ENCODE measurements around the gene XYLT1. TPM values are rescaled to one million over a fixed set of nuclear protein-coding genes. Genes with fewer than 3 reads are reported as not detected.

The XYLT1 gene
- total and polyA plus RNA-seq, 9 of the 15 experiments (the other 6 are each of a cell fraction or from before 2014, with no cell fraction given) = 0.03 to 0.09 (median 0.08) TPM; not detected in 6

DNA sequence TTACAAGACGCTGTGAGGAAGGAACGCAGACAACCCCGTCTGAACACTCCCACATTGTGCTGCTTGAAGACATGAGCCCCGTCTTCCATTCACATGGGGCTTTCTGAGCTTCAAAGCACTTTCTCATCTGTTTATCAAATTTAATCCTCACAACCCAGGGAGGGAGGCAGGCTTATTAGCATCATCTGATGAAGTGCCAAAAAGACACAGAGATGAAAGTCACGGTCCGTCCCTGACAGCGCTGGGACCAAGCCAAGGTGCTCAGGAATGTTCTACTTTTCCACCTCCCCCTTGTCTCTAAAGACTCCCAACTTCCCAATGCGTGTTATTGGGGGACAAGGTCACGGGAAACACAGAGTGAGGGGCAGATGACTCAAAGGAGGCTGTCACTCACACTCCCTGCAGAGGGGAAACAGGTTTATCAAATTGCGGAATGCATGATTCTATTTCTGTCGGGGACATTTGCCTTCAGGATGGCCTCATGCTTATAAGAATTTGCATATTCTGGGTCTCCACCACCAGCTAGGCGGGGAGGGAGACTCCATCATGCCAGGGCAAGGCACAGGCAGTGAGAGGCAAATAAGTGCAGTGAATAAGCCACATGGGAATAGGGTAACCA, 10.7 kb downstream of the XYLT1 start (continued):
- TF ChIP-seq, protein P1, sequence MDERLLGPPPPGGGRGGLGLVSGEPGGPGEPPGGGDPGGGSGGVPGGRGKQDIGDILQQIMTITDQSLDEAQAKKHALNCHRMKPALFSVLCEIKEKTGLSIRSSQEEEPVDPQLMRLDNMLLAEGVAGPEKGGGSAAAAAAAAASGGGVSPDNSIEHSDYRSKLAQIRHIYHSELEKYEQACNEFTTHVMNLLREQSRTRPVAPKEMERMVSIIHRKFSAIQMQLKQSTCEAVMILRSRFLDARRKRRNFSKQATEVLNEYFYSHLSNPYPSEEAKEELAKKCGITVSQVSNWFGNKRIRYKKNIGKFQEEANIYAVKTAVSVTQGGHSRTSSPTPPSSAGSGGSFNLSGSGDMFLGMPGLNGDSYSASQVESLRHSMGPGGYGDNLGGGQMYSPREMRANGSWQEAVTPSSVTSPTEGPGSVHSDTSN (CRISPR knock-in tag; IDR thresholded peaks at IDR 0.05; ENCODE audit: low read depth) = no peak
- TF ChIP-seq, protein P1 (tag; conservative IDR thresholded peaks at IDR 0.05; ENCODE audit: low read depth) = no peak
- TF ChIP-seq, protein P2, sequence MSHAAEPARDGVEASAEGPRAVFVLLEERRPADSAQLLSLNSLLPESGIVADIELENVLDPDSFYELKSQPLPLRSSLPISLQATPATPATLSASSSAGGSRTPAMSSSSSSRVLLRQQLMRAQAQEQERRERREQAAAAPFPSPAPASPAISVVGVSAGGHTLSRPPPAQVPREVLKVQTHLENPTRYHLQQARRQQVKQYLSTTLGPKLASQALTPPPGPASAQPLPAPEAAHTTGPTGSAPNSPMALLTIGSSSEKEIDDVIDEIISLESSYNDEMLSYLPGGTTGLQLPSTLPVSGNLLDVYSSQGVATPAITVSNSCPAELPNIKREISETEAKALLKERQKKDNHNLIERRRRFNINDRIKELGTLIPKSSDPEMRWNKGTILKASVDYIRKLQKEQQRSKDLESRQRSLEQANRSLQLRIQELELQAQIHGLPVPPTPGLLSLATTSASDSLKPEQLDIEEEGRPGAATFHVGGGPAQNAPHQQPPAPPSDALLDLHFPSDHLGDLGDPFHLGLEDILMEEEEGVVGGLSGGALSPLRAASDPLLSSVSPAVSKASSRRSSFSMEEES (CRISPR knock-in tag; IDR thresholded peaks at IDR 0.05) = no peak
- TF ChIP-seq ZNF444 (CRISPR knock-in tag; IDR thresholded peaks at IDR 0.05) (no peak), SP1 (CRISPR knock-in tag; IDR thresholded peaks at IDR 0.05) (no peak)

DNA sequence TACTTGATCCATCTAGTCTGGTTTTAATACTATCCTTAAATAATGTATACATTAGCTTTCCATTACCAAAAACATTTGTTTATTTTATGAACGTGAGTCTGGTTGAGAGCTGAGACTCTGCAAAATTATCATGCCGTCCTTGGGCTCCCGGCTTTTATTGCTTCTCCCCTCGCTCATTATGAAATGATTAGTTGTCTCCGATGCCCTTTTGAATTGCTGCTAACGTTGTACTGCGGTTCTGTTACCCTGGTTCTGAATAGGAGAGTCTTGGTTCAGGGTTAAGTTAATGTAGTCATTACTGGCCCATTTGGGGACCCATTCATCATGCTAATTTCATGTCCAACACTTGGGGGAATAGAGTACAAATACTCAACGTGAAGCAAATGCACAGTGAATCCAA, 12.8 kb downstream of the XYLT1 start:
- CTCF ChIA-PET (ENCODE audit: low intra/inter-chr PET ratio) = no interaction called here
- no peaks in the 10 kb centered on the region for H3K79me2 ChIP-seq (ENCODE audit: control insufficient read depth, insufficient read depth, low read length)
- H4K20me1 ChIP-seq (replicated peaks; ENCODE audit: control insufficient read depth, insufficient read depth, low read length) = no peaks in the 10 kb centered on the region
- no peak for DNase-seq (ENCODE audit: extremely low read depth in 1 of 4, low spot score in 3 of 4)
- no peak overlapping the region for H3K4me2 ChIP-seq (ENCODE audit: insufficient read depth, low read length)
- no peak overlapping the region for H3K27ac ChIP-seq (ENCODE audit: extremely low read depth, low read depth, low read length)
- intact Hi-C loops (cut with micrococcal nuclease) = no loop called here
- BruUV-seq (replicated peaks) = no TSS peak
- FAIRE-seq = no peak
- no peaks in the 10 kb centered on the region for H3K4me1 ChIP-seq (replicated peaks in 1 of 2; ENCODE audit: control insufficient read depth in 2 of 2, insufficient read depth in 2 of 2, low read length in 2 of 2)
- H3K9me3 ChIP-seq (replicated peaks; ENCODE audit: control insufficient read depth, insufficient read depth, low read depth, low read length) = no peaks in the 10 kb centered on the region
- H2AFZ ChIP-seq (ENCODE audit: low read depth, low read length) = no peak overlapping the region
- no peak overlapping the region for H3K9ac ChIP-seq (ENCODE audit: insufficient read depth in 1 of 2, low read depth in 2 of 2, low read length in 2 of 2)
- H3K9me1 ChIP-seq (ENCODE audit: control insufficient read depth, insufficient read depth, low read length) = no peaks in the 10 kb centered on the region
- no peak overlapping the region for H3K4me3 ChIP-seq
- H3K36me3 ChIP-seq (ENCODE audit: control insufficient read depth, insufficient read depth, low read length) = no peaks in the 10 kb centered on the region
- in situ Hi-C loops (cut with MboI) = no loop called here
- ATAC-seq = no peak
- WGBS (ENCODE audit: insufficient coverage, low coverage, missing lambda C conversion rate) = 1% methylated on average over 8 of the region's 8 CpGs
- POLR2A ChIA-PET = no interaction called here
- H3K27me3 ChIP-seq (ENCODE audit: control insufficient read depth in 2 of 2, insufficient read depth in 2 of 2, low read length in 2 of 2) = peaks cover 12 to 43% of the 10 kb centered on the region in 2 experiments
- TF ChIP-seq ZBTB17 (CRISPR knock-in tag; IDR thresholded peaks at IDR 0.05) = no peak
- no peak for TF ChIP-seq WHSC1 (IDR thresholded peaks at IDR 0.05; ENCODE audit: low read length)
- TF ChIP-seq SIX5 (IDR thresholded peaks at IDR 0.05; ENCODE audit: borderline replicate concordance in 1 of 2, insufficient read depth in 1 of 2, low read depth in 1 of 2, low read length in 2 of 2) = no peak
- TF ChIP-seq, protein P3, sequence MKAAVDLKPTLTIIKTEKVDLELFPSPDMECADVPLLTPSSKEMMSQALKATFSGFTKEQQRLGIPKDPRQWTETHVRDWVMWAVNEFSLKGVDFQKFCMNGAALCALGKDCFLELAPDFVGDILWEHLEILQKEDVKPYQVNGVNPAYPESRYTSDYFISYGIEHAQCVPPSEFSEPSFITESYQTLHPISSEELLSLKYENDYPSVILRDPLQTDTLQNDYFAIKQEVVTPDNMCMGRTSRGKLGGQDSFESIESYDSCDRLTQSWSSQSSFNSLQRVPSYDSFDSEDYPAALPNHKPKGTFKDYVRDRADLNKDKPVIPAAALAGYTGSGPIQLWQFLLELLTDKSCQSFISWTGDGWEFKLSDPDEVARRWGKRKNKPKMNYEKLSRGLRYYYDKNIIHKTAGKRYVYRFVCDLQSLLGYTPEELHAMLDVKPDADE (conservative IDR thresholded peaks at IDR 0.05; ENCODE audit: control insufficient read depth, low read depth, low read length) = no peak
- no peak for TF ChIP-seq RFX5 (IDR thresholded peaks at IDR 0.05; ENCODE audit: low read depth, low read length)
- TF ChIP-seq, protein P2 (CRISPR knock-in tag; IDR thresholded peaks at IDR 0.05) = no peak

All from K562 (cell line).